CD4-positive, alpha-beta T cell treated with Interleukin-2 at 100 ng/mL for 4 hours (primary cell): Measurements from ENCODE around the gene ARL16.

ENCODE experiments used
- DNase-seq: peaks from one replicate; pipeline ENCODE4 v3.0.0-alpha.2; 2020; ENCODE audit warnings: low spot score

ARL16 gene

GRCh38 chr17:81666342-81667191 lies 17.0 kb downstream of the ARL16 start, which contains the start of the genes CCDC137 and OXLD1:
CCDC137 (plus strand) TSS chr17:81666737; CDS start chr17:81666767, 30 bp downstream.
OXLD1 (minus strand) TSS chr17:81666605; CDS start chr17:81666577, 28 bp downstream.
- peak; percentile 91 for DNase-seq

GRCh38 chr17:81666092-81666341 lies 17.6 kb downstream of the ARL16 start:
- no peak for DNase-seq

DNA sequence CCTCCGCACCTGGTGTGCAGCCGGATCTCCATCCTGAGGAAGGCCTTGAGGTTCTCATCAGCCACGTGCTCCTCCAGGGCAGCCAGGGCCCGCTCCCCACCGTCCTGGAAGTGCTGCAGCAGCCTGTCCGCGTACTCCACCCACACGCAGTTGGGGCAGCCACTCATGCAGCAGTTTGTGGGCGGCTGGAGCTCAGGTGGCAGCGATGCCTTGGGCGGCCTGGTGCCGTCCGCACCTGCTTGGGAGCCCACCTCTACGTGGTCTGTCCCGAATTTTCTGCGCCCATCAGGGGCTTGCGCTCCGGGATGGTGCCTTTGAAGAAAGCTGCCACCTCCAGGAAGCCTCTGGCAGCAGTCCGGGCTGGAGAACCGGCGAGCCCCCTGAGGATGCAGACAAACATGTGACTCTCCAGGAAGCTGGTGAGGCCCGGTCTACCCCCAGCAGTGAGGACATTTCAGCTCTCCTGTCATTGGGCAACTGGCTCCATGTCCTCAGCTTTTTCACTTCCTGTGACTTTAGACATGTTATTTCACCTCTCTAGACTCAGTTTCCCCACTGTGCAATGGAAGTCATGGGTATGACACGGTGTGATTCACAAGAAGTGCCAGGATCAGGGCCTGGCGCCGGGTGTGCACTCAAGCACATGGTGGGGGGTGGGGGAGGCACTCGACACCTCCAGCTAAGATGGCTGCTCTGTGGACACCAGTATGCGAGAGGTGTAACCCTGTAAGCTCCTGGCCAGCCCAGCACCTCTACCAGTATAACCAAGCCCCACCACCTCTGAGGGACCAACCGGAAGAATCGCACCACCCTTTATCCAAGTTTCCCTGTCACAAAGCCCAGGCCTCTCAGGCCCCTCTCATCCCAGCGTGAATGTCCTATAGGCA lies 18.1 kb downstream of the ARL16 start:
- DNase-seq = peak; percentile 19

GRCh38 chr17:81664051-81664470 lies 19.5 kb downstream of the ARL16 start:
- no peak for DNase-seq

- no peak for DNase-seq
Measured at GRCh38 chr17:81662002-81662401, 21.6 kb downstream of the ARL16 start.

DNA sequence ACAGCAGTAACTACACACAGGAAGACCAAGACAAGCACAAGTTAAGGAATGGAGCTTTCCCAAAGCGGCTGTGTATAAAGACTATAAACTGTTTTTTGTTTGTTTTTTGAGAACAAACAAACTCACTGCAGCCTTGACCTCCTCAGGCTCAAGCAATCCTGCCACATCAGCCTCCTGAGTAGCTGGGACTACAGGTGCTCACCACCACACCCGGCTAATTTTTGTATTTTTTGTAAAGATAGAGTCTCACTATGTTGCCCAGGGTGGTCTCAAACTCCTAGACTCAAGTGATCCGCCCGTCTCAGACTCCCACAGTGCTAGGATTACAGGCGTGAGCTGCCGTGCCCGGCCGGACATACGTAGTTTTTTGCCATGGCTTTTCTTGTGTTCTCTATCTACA lies 23.2 kb downstream of the ARL16 start:
- no peak for DNase-seq

DNA sequence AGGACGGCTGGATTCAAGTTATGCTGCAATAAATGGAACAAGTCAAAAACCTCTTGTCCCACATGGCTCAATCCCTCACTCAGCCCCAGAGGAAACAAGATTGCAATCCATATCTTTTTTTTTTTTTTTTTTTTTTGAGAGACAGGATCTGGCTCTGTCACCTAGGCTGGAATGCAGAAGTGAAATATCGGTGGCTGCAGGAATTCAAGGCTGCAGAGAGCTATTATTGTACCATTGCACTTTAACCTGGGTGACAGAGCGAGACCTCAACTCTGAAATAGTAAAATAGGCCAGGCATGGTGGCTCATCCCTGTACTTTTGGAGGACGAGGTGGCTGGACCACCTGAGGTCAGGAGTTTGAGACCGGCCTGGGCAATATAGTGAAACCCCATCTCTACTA lies 24.6 kb downstream of the ARL16 start:
- DNase-seq = no peak

- no peak for DNase-seq
Measured at GRCh38 chr17:81656835-81657234, 26.8 kb downstream of the ARL16 start.

DNA sequence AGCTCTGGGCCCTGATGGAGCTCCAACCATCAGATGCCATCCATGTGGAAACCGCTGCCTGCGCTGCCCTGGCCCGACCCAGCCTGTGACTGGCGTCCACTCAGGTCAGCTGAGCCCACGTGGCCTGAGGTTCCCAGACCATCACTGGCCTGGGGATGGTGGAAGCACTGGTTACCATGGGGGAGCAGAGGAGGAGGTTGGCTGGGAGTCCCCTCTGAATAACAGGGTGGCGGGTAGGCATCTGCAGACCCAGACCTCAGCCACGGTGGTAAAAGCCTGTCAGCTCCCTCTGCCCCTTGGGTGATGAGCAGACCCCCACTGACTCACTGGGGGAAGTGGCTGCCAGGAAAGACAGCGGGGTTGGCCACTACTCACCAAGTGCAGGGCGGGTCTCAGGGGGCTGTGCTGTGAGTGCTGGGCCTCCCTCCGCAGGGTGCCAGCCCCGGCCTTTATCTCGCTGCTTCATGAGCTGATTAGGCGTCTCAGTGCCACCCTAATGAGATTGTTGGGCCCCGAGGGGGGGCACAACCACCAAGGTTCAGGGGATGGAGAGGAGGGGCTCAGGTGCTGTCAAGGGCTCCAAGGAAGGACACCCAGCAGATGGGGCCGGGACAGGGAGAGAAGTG lies 27.4 kb downstream of the ARL16 start, which contains the start of gene PDE6G:
Gene PDE6G (minus strand): TSS at position 425 of the 626 bp plus-strand sequence. CDS start 3,237 bp downstream, outside the sequence.
- DNase-seq = no peak

DNA sequence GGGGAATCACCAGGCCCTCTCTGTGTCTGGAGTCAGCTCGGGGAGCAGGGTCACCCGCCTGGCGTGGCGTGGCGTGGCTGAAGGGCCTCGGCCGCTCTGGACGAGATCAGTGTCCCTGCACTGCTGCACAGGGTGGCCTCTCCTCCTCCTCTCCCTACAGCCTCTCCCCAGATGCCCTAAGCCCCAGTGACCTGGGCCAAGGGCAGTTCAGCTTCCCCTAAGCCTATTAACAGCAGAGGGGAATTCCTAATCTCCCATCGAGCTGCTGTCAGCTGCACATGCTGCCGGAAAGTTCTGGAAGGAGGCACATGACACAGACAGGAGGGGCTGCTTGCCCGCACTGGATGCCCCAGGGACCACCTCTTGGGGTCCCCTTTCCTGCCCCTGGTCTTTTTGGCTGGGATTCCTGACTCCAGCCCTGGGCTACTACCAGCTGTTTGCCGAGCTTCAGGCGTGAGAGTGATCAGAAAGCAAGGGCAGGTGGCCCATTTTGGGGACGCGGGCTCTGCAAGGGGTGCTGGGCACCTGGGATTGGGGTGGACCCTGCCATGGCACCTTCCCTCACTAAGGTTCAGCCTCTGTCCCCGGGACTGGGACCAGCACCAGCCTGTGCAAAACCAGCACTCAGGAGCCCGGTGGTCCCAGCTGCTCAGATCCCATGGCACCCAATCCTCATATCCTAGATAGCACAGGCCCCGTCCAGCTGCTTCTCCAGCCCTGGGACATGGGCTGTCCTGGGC lies 28.0 kb downstream of the ARL16 start:
- no peak for DNase-seq

DNA sequence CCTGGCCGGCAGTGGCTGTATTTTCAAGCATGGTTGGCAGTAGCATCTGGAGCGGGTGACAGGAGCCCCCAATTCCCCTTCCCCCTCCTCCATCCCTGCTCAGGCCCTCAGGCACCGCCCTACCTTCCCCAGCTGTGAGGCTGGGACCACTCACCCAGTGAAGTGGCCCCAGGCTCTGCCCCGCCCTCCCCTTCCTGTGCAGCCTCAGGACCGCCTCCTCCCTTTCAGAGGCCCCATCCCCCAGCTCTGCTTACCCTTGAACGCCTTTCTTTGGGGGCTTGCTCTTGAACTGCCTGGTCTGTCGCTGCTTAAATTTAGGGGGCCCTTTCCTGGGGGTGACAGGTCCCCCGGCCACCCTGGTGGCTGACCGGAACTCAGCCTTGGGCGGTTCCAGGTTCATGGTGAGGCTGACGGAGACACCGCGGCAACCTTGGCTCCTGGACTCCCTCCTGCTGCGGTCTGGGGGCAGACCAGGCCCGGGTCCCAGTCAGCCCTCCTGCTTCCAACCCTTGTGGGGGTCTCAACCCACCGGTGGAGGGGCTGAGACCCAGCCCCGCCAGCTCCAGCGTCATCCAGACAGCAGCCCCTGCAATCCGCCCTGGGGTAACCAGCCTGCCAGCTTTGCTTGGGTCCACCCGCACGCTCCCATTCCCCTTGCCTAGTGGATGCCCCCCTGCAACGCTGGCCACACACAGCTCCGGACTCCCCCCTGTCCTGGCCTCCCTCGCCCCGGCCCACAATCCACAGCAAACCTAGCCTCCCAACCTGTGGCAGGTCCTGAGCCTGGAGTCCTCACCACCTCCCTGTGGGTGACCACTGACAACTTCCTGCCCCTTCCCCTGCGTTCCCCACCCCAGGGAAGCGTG lies 30.5 kb downstream of the ARL16 start:
- DNase-seq = no peak

DNA sequence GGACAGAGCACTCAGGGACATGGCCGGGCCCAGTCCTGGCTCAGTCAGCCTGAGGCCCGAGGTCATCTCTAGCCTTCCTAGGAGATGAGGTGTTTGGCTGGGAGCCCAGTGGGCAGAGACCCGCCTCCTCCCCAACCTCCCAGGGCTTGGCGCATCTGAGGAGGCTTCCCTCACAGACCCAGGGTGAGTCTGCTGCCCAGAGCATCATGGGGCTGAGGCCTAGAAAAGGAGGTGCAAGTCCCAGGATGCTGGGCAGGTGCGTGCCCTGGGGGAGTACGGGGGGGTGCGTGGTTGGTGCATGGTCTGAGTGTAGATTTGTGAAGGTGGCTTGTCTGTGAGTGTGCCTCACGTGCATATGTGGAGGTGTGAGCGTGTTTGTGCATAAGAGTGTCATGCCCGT lies 31.9 kb downstream of the ARL16 start:
- no peak for DNase-seq

GRCh38 chr17:81650951-81651350 lies 32.6 kb downstream of the ARL16 start:
- no peak for DNase-seq

DNA sequence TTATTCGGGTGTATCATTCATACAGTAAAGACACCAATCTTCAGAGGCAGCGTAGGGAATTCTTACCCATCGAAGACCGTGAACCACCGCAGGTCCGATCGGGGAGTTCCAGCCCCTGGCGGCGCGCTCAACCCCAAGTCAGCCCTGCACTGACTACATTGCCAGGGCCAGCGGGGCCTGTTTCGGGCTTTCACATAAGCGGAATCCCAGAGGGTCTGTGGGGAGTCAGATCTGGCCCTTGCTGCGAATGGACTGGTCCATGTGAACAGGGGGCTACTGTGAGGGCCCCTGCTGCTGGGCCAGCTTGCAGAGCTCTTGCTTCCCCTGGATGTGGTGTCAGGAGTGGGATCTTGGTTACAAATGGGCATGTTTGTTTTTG lies 34.9 kb downstream of the ARL16 start:
- DNase-seq = no peak

- DNase-seq = no peak
Measured at GRCh38 chr17:81648013-81648706, 35.4 kb downstream of the ARL16 start.

GRCh38 chr17:81647640-81648012 lies 36.0 kb downstream of the ARL16 start:
- no peak for DNase-seq

DNA sequence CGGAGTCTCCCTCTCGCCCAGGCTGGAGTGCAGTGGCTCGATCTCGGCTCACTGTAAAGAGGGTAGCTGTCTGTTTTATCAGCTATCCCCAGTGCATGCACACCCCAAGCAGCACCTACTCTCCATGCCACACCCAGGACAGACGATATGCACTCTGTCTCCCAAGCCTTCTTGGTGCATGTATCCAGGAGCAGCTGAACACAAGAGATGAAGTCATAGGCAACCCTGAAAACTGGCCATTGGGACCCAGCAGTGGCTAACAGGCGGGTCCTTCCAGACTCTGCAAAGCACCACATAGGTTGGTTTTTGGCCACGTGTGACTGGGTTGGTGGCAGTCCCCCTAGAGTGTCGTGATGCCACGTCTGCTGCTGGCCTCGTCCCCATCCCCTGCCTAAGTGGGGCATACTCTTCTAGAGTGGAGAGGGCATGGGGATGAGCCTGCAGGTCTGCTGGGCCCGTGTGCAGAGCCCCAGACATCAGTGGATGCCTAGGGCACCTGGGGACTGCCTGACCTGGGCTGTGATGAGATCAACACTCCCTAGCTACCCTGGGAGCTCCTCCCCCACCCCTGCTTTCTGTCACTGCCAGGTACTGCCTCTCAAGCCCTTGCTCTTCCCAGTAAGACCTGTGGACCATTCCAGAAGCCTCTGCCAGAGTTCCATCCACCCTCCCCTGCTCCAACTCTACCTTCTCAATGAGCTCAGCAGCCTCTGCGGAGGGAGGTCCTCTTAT lies 36.6 kb downstream of the ARL16 start:
- DNase-seq = no peak

- no peak for DNase-seq
Measured at GRCh38 chr17:81644976-81645952, 38.3 kb downstream of the ARL16 start.
